ENCODE measurements around the gene RANBP3. TPM values are rescaled to one million over a fixed set of nuclear protein-coding genes. Genes with fewer than 3 reads are reported as not detected.

Gene RANBP3
- total and polyA plus RNA-seq, 2 experiments from 2014 or later, result 40.2 to 98.3 TPM

DNA sequence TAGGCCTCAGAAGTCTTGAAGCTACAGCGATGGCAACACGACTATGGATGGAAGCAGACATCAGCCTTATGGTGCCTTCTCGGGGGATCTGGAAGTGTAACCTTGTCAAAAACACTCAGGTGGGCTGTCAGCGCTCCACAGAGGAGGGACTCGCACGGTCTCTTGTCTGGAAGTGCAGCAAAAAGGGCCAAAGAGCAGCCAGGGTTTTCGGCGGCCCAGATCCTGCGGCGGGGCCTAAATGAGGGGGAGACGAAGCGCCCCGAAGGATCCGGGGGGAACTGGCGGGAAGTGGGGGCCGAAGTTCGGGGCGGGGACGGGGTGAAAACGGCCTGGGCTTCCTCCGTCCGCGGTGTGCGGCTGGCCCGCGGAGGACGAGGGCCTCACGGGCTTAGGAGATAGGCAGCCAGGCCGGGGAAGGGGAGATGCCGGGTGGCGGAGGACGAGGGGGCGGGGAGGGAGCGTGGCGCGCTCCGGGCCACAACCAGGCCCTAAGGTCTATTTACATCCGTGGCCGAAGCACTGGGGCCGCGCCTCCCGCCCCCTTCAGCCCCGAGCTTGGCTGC is 637 bp downstream of the RANBP3 start:
- Mint-ChIP-seq H3K36me3 (ENCODE audit: low read depth) (peaks cover 26% of the 10 kb centered on the region), H3K9me3 (no peaks in the 10 kb centered on the region; the same call in none of the 3 replicates), H3K27me3 (ENCODE audit: insufficient read depth, low read depth, poor library complexity) (peaks cover 16% of the 10 kb centered on the region), H3K4me1 (peaks cover 29% of the 10 kb centered on the region), H3K4me3 (peak overlapping the region; percentile 91), H3K27ac (peak overlapping the region; percentile 86)
- peak overlapping the region; percentile 85; the same call in 1 of the 2 replicates for H3K27ac ChIP-seq (ENCODE audit: low read depth)
- DNase-seq (ENCODE audit: low spot score) (no peak), ATAC-seq (peak; percentile 19)
- no peaks in the 10 kb centered on the region for H3K36me3 ChIP-seq (ENCODE audit: insufficient read depth)
- H4K20me1 ChIP-seq (replicated peaks; ENCODE audit: insufficient read depth), result peaks cover 45% of the 10 kb centered on the region
- H3K27me3 ChIP-seq (ENCODE audit: insufficient read depth), result no peaks in the 10 kb centered on the region
- peak overlapping the region; percentile 96 for H3K4me2 ChIP-seq
- H3K4me3 ChIP-seq, result peak overlapping the region; percentile 87
- TF ChIP-seq NANOG (IDR thresholded peaks at IDR 0.05; ENCODE audit: borderline replicate concordance) (no peak), JUNB (IDR thresholded peaks at IDR 0.05; ENCODE audit: unreplicated experiment) (no peak), CTCF (conservative IDR thresholded peaks at IDR 0.05; ENCODE audit: low read depth in 2 of 2) (no peak), EZH2 (IDR thresholded peaks at IDR 0.05; ENCODE audit: low read depth, unreplicated experiment) (no peak)
- H3F3A ChIP-seq (replicated peaks; ENCODE audit: low read depth), result no peaks in the 10 kb centered on the region; the same call in 1 of the 2 replicates
- peaks cover 20% of the 10 kb centered on the region; the same call in 1 of the 2 replicates for H3K4me1 ChIP-seq (ENCODE audit: insufficient read depth)
- H3K9me2 ChIP-seq (ENCODE audit: insufficient read depth), result no peaks in the 10 kb centered on the region
- peaks cover 63% of the 10 kb centered on the region for H3K79me2 ChIP-seq (replicated peaks; ENCODE audit: insufficient read depth)
- H2AFZ ChIP-seq, result peak overlapping the region; percentile 84

GRCh38 chr19:5976768-5977167 is 1.2 kb downstream of the RANBP3 start:
- TF ChIP-seq ZNF114 (CRISPR knock-in tag; IDR thresholded peaks at IDR 0.05), result no peak
- peak overlapping the region; percentile 96 for H3K4me2 ChIP-seq
- DNase-seq (ENCODE audit: low spot score) (no peak), ATAC-seq (no peak)
- Mint-ChIP-seq H3K4me1 (peaks cover 29% of the 10 kb centered on the region), H3K27ac (peak overlapping the region; percentile 86; the same call in 1 of the 2 replicates), H3K4me3 (peak overlapping the region; percentile 91), H3K27me3 (ENCODE audit: insufficient read depth, low read depth, poor library complexity) (peaks cover 15% of the 10 kb centered on the region), H3K9me3 (no peaks in the 10 kb centered on the region; the same call in none of the 3 replicates), H3K36me3 (ENCODE audit: low read depth) (peaks cover 29% of the 10 kb centered on the region)
- H3K27ac ChIP-seq (ENCODE audit: low read depth), result no peak overlapping the region
- H3K27me3 ChIP-seq (ENCODE audit: insufficient read depth), result no peaks in the 10 kb centered on the region
- H3K4me1 ChIP-seq (ENCODE audit: insufficient read depth), result peaks cover 20% of the 10 kb centered on the region; the same call in 1 of the 2 replicates
- H2AFZ ChIP-seq, result no peak overlapping the region
- peak overlapping the region; percentile 87 for H3K4me3 ChIP-seq
- H3K9me2 ChIP-seq (ENCODE audit: insufficient read depth), result no peaks in the 10 kb centered on the region
- peaks cover 51% of the 10 kb centered on the region for H4K20me1 ChIP-seq (replicated peaks; ENCODE audit: insufficient read depth)
- H3F3A ChIP-seq (replicated peaks; ENCODE audit: low read depth), result no peaks in the 10 kb centered on the region; the same call in 1 of the 2 replicates
- H3K79me2 ChIP-seq (replicated peaks; ENCODE audit: insufficient read depth), result peaks cover 69% of the 10 kb centered on the region
- H3K36me3 ChIP-seq (ENCODE audit: insufficient read depth), result no peaks in the 10 kb centered on the region

DNA sequence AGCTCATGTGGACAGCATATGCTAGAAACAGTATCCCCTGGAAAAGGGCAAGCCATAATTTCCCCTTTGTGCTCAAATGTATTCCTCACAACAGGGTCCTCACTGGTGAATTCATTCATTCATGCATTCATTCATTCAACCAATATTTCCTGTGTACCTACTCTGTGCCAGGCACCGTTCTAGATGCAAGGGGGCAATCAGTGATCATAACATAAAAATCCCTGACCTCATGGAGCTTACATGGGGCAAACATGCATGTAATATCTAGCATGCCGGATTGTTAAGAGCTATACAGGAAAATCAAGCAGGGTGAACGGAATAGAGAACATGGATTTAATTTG is 2.6 kb downstream of the RANBP3 start:
- H3K9me2 ChIP-seq (ENCODE audit: insufficient read depth), result no peaks in the 10 kb centered on the region
- H4K20me1 ChIP-seq (replicated peaks; ENCODE audit: insufficient read depth), result peaks cover 65% of the 10 kb centered on the region
- no peaks in the 10 kb centered on the region; the same call in 1 of the 2 replicates for H3F3A ChIP-seq (replicated peaks; ENCODE audit: low read depth)
- peaks cover 20% of the 10 kb centered on the region; the same call in 1 of the 2 replicates for H3K4me1 ChIP-seq (ENCODE audit: insufficient read depth)
- Mint-ChIP-seq H3K9me3 (no peaks in the 10 kb centered on the region; the same call in none of the 3 replicates), H3K4me3 (peak overlapping the region; percentile 91), H3K27ac (no peak overlapping the region), H3K4me1 (peaks cover 29% of the 10 kb centered on the region), H3K27me3 (ENCODE audit: insufficient read depth, low read depth, poor library complexity) (peaks cover 12% of the 10 kb centered on the region), H3K36me3 (ENCODE audit: low read depth) (peaks cover 29% of the 10 kb centered on the region)
- H3K36me3 ChIP-seq (ENCODE audit: insufficient read depth), result no peaks in the 10 kb centered on the region
- H3K27me3 ChIP-seq (ENCODE audit: insufficient read depth), result no peaks in the 10 kb centered on the region
- H3K4me2 ChIP-seq, result no peak overlapping the region
- no peak overlapping the region for H3K27ac ChIP-seq (ENCODE audit: low read depth)
- no peak overlapping the region for H2AFZ ChIP-seq
- peaks cover 83% of the 10 kb centered on the region for H3K79me2 ChIP-seq (replicated peaks; ENCODE audit: insufficient read depth)
- H3K4me3 ChIP-seq, result no peak overlapping the region
- ATAC-seq (no peak), DNase-seq (ENCODE audit: low spot score) (no peak)
- TF ChIP-seq, protein P1, sequence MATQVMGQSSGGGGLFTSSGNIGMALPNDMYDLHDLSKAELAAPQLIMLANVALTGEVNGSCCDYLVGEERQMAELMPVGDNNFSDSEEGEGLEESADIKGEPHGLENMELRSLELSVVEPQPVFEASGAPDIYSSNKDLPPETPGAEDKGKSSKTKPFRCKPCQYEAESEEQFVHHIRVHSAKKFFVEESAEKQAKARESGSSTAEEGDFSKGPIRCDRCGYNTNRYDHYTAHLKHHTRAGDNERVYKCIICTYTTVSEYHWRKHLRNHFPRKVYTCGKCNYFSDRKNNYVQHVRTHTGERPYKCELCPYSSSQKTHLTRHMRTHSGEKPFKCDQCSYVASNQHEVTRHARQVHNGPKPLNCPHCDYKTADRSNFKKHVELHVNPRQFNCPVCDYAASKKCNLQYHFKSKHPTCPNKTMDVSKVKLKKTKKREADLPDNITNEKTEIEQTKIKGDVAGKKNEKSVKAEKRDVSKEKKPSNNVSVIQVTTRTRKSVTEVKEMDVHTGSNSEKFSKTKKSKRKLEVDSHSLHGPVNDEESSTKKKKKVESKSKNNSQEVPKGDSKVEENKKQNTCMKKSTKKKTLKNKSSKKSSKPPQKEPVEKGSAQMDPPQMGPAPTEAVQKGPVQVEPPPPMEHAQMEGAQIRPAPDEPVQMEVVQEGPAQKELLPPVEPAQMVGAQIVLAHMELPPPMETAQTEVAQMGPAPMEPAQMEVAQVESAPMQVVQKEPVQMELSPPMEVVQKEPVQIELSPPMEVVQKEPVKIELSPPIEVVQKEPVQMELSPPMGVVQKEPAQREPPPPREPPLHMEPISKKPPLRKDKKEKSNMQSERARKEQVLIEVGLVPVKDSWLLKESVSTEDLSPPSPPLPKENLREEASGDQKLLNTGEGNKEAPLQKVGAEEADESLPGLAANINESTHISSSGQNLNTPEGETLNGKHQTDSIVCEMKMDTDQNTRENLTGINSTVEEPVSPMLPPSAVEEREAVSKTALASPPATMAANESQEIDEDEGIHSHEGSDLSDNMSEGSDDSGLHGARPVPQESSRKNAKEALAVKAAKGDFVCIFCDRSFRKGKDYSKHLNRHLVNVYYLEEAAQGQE (IDR thresholded peaks at IDR 0.05; ENCODE audit: unreplicated experiment), result no peak
- no peak for TF ChIP-seq ZNF331 (CRISPR knock-in tag; IDR thresholded peaks at IDR 0.05; ENCODE audit: low read depth)
- TF ChIP-seq STAT1 (IDR thresholded peaks at IDR 0.05; ENCODE audit: unreplicated experiment), result no peak
- TF ChIP-seq NANOG (IDR thresholded peaks at IDR 0.05; ENCODE audit: borderline replicate concordance), result no peak
- TF ChIP-seq, protein P2, sequence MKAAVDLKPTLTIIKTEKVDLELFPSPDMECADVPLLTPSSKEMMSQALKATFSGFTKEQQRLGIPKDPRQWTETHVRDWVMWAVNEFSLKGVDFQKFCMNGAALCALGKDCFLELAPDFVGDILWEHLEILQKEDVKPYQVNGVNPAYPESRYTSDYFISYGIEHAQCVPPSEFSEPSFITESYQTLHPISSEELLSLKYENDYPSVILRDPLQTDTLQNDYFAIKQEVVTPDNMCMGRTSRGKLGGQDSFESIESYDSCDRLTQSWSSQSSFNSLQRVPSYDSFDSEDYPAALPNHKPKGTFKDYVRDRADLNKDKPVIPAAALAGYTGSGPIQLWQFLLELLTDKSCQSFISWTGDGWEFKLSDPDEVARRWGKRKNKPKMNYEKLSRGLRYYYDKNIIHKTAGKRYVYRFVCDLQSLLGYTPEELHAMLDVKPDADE (IDR thresholded peaks at IDR 0.05), result no peak
- no peak for TF ChIP-seq JUNB (IDR thresholded peaks at IDR 0.05; ENCODE audit: unreplicated experiment)
- TF ChIP-seq CREB1 (CRISPR knock-in tag; IDR thresholded peaks at IDR 0.05; ENCODE audit: low read depth), result no peak
- TF ChIP-seq EZH2 (IDR thresholded peaks at IDR 0.05; ENCODE audit: low read depth, unreplicated experiment), result no peak
